ENCODE data around the gene KCNC4.

KCNC4 gene

DNA sequence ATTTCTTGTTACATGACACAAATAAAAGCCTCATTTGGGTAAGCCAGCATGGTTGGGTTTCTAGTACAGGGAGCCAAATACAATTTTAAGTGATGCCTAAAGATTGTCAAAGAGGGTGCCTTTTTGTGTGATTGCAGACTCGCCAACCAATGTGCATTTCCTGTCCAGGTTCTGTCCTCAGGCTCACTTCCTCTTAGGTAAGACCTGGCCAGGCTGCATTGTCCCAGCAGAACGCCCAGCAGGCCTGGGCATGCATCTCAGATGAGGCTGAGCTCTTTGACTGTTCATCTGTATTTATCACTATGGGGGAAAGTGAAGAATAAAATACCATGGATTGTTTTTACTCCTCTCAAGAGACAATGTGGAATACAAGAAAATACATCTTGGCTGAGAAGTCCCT lies 49.7 kb downstream of the KCNC4 start:
- DNase-seq = no peak

All from activated naive CD4-positive, alpha-beta T cell treated with anti-CD3 and anti-CD28 coated beads, Interleukin-2, amount 50 U/mL, for 16 hours (primary cell).